GM21717 (cell line): ENCODE data around the gene CES3.
A peak's percentile ranks its signal among the peaks of the same experiment; 100 is the strongest.
"Not testable (repeated sequence)": the region's sequence is repeated elsewhere in the genome, so short reads cannot be mapped to it uniquely, and the experiment has no call there.

ENCODE experiments used
- ATAC-seq: cut with Tn5 transposase; IDR thresholded peaks from one replicate; pipeline ENCODE4 v1.9.1; 2021; ENCODE audit warnings: mild to moderate bottlenecking, moderate library complexity; ENCODE audit not compliant: unreplicated experiment

CES3 gene

DNA sequence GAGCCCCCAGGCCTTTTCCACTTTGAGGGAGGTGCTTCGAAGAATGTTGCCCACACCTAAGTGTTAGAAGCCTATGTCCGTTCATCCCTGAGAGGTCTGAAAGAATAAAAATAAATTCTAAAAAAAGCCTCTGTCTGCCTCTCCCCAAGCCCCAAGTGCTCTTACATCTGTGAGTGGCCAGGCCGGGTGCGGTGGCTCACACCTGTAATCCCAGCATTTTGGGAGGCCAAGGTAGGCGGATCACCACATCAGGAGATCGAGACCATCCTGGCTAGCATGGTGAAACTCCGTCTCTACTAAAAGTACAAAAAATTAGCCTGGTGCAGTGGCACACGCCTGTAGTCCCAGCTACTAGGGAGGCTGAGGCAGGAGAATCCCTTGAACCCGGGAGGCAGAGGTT lies 16.1 kb upstream of the CES3 start:
- not testable (repeated sequence) for ATAC-seq

DNA sequence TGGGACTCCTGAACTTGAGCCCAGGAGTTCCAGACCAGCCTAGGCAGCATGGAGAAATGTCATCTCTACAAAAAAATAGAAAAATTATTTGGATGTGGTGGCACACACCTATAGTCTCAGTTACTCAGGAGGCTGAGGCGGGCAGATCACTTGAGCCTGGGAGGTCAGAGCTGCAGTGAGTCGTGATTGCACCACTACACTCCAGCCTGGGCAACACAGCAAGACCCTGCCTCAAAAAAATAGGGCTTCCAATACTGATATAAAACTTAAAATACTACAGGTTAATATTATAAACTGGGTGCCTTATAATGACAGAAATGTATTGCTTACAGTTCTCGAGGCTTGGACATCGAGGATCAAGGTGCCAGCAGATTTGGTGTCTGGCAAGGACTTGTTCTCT lies 15.1 kb upstream of the CES3 start:
- ATAC-seq = no peak

DNA sequence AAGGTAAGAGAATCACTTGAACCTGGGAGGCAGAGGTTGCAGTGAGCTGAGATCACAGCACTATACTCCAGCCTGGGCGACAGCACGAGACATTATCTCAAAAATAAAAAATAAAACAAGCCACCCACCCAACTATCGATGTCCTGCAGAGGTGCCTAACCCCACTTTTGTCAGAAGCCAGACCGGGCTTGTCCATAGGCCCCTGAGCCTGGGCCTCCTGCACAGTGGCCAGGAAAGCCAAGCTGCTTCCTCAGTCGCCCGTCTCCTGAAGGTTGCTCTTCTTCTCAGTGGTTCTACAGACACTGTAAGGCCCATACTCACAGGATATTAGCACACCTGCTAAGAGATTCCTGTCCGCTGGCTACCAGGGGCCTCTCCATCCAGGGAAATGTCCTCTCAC lies 14.5 kb upstream of the CES3 start:
- ATAC-seq = no peak

DNA sequence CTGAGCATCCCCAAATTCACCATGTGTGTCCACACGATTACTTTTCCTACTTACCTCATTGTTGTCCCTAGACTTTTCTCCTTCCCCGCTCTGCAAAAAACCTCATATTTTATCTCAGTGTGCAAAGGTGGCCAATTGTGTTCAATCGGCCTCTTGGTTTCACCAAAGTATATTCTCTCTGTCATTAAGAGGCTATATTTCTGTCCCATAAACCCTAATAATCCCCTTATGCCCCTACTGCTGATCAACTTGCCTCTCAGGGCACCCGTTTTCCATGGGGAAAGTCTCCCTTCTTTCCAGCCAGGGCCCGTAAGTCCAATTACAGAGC lies 14.1 kb upstream of the CES3 start:
- no peak for ATAC-seq

DNA sequence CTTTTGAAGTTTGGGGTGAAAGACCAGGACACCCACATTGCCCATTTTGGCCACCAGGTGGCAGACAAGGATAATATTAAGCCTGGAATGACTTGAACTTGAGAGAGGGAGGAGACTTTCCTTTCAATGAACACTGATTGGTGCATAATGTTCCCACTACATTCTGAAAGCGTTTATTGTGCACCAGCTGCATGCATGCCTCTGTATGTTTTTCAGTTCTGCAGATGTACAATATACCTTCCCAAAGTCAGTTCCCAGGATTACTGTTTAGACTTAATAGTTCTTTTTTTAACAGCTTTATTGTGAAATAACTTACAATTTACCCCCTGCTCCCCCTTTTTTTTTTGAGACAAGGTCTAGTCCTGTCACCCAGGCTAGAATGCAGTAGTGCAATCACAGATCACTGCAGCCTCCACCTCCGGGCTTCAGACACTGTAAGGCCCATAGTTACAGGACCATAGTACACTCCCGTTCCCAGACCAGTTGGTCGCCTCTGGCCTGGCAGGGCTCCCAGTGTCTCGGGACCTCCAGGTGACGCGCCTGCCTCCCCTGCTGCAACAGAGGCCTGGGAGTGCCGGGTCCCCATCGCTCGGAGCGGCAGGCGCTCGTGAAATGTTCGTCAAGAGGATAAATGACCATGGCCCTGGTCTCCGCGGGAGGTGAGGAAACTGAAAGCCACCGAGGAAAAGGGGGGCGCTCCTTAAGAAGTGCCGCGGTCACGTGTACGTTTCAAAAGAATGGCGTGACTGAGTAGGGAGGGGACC lies 13.6 kb upstream of the CES3 start:
- peak; percentile 59 for ATAC-seq

DNA sequence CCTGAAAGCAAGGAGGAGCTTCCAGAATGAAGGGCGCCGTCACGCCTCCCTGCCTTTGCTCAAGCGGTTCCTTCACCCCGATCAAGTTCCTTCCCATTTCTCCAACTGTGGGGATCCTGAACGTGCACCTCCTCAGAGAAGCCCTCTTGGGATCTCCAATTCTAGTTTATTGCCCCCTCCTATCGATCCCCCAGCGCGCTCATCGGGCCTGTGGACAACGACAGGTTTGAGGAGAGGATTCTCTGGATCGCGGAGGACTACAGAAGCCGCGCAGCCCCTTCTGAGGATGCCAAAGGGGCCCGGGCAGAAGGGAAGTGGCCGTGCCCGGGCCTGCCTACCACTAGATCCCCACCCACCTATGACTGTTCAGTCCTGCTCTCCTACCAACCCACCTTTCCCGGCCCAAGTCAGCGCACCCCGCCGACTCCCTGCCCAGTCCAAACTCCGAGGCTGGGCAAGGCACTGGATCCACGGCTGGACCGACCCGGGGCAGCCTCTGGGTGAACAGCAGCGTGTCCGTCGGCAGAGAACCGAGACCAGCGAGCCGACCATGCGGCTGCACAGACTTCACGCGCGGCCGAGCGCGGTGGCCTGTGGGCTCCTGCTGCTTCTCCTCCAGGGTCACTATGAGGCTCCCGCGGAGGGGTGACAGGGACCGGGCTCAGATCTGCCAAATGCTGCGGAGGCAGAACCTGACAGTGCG lies 12.8 kb upstream of the CES3 start:
- ATAC-seq = no peak

DNA sequence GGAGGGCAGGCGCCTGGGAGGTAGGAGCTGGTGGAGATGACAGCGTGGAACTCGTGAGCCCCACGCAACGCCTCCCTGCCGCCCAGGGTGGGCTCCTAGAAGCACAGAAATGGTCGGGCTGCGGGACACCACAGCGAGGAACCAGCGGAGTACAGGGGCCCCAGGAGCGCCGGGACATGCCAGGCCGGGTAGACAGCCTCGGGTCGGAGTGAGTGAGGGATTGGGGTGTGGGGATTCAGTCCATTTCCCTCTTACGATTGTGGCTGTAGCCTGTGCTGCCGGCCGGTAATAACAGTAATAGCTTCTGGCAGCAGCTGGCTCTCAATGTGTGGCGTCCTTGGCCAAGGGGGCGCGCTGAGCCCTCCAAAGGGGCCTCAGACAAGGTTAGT lies 12.2 kb upstream of the CES3 start:
- no peak for ATAC-seq

DNA sequence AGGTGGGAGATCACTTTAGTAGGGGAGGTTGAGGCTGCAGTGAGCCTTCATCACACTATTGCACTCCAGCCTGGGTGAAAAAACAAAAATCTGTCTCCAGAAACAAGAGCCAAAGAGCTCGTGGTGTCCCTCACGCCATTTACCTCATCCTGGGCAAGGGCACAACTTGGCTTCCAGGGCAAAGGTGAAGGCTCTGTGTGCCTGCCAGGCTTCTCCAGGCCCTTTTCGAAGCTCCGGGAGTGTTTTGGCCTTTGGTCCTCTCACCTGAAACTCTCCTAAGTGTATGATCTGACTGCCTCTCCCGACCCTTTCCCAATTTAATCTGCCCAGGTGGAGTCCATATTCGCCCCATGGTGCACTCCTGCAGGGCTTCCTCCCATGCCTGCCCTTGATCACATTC lies 11.6 kb upstream of the CES3 start:
- ATAC-seq = no peak

DNA sequence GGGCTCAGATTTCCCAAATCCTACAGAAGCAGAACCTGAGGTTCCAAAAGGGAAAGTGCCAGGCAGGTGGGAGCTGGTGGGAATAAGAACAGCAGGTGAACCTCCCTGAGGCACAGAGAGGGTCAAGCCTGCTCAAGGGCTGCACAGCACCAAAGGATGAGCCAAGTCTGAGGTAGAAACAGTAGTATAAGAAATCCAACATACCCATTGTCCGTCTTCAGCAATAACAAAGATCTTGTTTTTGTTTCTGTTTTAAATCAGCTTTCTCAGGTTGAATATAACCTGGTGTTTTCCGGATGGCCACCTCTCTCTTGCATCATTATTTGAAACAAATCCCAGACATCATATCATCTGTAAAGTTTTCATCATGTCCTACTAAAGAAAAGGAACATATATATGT lies 10.6 kb upstream of the CES3 start:
- ATAC-seq = no peak

DNA sequence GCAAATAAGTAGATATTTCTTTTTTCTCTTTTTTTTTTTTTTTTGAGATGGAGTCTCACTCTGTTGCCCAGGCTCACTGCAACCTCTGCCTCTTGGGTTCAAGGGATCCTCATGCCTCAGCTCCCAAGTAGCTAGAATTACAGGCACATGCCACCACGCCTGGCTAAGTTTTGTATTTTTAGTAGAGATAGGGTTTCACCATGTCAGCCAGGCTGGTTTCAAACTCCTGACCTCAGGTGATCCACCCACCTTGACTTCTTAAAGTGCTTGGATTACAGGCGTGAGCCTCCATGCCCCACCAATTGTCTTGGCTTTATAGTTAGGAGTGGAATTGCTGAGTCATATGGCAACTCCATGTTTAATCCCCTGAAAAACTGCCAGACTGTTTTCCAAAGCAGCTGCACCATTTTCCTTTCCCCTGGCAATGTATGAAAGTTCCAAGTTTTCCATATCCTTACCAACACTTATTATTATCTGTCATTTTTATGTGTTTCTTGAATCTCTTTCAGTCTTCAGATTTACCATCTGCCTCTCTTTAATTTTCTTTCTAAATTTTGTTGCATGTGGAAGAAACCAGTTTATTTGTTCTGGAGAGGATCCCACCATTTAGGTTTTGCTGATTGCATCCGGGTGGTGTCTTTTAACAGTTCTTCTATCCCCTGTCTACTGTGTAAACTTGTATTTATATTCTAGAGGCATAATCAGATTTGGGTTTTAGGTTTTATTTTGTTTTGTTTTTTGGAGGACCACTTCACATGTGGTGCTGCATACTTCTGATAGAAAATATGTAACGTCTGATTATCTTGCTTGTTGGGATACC lies 9.9 kb upstream of the CES3 start:
- ATAC-seq = no peak

DNA sequence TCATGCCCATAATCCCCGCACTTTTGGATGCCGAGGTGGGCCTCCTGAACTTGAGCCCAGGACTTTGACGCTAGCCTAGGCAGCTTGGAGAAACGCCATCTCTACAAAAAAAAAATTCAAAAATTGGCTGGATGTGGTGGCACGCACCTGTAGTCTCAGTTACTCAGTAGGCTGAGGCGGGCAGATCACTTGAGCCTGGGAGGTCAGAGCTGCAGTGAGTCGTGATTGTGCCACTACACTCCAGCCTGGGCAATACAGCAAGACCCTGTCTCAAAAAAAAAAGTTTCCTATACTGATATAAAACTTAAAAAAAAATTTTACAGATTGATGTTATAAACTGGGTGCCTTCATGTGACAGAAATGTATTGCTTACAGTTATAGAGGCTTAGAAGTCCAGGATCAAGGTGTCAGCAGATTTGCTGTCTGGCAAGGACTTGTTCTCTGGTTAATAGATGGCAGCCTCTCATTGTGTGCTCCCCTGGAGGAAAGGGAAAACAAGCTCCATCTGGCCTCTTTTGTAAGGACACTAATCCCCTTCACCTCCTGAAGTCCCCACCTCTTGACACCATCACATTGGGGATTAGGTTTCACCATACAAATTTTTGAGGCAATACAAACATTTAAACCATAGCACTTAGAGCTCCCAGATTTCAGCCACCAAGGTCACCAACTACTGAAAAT lies 8.5 kb upstream of the CES3 start:
- no peak for ATAC-seq

DNA sequence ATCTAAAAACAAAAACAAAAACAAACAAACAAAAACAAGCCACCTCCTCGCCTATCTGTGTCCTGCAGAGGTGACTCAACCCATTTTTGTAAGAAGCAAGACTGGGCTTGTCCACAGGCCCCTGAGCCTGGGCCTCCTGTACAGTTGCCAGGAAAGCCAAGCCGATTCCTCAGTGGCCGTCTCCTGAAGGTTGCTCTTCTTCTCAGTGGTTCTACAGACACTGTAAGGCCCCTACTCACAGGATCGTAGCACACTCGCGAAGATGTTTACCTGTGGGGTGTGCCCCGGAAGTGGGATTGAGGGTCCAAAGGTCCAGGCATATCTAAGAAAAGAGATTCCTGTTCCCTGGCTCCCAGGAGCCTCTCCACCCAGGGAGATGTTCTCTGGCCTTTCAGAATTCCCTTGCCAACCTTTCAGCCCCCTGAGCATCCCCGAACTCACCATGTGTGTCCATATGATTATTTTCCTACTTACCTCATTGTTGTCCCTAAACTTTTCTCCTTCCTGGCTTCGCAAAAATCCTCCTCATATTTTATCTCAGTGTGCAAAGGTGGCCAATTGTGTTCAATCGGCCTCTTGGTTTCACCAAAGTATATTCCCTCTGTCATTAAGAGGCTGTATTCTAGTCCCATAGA lies 7.5 kb upstream of the CES3 start:
- ATAC-seq = no peak

DNA sequence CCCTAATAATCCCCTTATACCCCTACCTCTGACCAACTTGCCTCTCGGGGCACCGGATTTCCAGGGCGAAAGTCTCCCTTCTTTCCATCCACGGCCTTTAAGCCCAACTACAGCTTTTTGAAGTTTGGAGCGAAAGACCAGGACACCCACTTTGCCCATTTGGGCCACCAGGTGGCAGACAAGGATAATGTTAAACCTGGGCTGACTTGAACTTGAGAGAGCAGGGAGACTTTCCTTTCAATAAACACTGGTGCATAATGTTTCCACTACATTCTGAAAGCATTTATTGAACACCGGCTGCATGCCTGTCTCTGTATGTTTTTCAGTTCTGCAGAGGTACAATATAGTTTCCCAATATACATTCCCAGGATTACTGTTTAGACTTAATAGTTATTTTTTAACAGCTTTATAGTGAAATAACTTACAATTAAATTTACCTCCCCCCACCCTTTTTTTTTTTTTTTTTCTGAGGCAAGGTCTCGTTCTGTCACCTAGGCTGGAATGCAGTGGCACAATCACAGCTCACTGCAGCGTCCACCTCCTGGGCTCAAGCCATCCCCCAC lies 6.9 kb upstream of the CES3 start:
- peak; percentile 43 for ATAC-seq

DNA sequence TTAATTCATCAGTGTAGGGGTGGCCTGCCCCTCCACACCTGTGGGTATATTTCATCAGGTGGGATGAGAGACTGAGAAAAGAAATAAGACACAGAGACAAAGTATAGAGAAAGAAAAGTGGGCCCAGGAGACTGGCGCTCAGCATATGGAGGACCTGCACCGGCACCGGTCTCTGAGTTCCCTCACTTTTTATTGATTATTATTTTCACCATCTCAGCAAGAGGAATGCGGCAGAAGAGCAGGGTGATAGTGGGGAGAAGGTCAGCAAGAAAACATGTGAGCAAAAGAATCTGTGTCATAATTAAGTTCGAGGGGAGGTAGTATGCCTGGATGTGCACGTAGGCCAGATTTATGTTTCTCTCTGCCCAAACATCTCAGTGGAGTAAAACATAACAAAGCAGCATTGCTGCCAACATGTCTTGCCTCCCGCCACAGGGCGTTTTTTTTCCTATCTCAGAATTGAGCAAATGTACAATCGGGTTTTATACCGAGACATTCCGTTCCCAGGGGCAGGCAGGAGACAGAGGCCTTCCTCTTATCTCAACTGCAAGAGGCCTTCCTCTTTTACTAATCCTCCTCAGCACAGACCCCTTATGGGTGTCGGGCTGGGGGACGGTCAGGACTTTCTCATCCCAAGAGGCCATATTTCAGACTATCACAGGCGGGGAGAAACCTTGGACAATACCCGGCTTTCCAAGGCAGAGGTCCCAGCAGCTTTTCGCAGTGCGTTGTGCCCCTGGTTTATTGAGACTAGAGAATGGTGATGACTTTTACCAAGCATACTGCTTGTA lies 5.5 kb upstream of the CES3 start:
- not testable (repeated sequence) for ATAC-seq

DNA sequence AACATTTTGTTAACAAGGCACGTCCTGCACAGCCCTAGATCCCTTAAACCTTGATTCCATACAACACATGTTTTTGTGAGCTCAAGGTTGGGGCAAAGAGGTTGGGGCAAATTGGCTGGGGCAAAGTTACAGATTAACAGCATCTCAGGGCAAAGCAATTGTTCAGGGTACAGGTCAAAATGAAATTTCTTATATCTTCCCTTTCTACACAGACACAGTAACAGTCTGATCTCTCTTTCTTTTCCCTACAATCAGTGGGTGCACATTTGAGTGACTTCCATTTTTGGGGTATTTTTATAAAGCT lies 5.0 kb upstream of the CES3 start:
- ATAC-seq = not testable (repeated sequence)

DNA sequence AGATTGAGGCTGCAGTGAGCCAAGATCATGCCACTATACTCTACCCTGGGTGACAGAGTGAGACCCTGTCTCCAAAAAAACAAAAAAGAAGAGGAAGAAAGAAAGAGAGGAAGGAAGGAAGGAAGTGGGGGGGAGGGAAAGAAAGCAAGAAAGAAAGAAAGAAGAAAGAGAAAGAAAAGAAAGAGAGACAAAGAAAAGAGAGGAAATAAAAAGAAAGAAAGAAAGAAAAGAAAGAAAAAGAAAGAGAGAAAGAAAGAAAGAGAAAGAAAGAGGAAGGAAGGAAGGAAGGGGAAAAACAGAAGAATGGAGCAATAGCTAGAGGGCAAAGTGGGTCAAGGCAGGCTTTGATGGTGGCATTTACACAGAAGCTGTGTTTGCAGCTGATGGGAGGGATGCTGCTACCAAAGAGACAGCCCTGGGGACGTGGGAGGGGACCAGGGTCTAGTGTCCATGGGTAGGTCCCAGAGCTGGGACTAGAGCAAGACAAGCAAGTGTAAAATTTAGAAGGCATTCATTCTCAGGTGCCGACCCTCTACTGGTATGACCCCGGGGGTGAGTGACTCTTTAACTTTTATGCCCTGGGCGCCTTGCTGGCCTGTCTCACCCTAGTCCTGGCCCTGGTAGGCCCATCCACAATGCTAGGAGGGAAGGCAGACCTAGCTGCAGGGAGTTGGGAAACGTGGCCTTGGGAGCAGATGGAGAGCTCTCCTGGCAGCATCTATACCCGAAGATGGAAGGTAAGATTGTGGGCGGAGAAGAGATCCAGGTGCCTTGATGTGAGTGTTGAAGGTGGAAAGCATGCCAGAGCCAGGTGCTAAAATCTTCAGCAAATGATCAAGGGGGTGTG lies 2.0 kb upstream of the CES3 start:
- ATAC-seq = no peak

DNA sequence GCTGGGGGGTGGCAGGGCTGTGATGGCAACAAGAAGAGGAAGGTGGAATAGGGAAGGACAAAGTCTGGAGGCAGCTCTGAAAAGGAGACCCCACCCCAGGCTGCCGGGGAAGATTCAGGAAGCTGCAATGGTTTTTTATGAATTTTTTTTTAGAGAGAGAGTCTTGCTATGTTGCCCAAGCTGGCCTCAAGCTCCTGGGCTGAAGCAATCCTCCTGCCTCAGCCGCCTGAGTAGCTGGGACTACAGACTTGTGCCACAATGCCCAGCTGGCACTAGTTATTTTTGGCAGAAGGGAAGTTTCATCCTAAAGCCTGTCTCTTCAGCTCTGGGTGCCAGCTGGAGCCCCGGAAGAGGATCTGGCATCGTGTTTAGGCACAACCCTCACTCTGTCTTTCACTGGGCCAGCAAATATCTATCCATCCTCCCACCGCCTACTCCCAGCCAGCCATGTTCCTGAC lies 1.3 kb upstream of the CES3 start:
- no peak for ATAC-seq

DNA sequence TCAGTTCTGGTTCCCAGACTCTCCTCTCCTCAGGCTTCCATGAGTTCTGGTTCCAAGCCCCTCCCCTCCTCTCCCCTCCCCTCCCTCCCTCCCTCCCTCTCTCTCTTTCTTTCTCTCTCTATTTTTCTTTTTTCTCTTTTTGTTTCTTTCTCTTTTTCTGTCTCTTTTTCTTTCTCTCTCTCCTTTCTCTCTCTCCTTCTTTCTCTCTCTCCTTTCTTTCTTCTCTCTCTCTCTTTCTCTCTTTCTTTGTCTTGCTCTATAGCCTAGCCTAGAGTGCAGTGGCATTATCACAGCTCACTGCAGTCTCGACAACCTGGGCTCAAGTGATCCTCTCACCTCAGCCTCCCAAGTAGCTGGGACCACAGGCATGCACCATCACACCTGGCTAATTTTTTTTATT lies 796 bp upstream of the CES3 start:
- no peak for ATAC-seq

DNA sequence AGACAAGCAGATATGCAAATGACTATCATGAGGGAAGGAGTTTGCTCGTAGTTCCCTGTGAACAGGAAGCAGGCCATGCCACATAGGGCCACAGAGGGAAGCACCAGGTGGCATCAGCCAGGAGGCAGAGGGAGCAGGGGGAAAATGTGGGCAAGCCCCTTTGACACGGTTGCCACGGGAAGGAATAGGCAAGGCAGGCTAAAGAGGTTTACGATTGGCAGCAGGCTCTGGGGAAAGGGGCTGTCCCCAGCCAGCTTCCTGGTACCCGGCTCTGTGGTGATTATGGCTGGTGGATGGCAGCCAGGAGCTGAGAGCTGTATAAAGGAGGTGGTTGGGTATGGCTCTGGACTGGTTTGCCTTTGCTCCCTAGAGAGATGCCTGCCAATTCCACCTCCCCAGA lies 848 bp downstream of the CES3 start:
- no peak for ATAC-seq
